Epidermal melanocyte (primary cell): Measurements from ENCODE around the gene SRP54.
"Not testable (repeated sequence)": the region's sequence is repeated elsewhere in the genome, so short reads cannot be mapped to it uniquely, and the experiment has no call there.

Experiments used
- DNase-seq: peaks from one replicate; pipeline ENCODE4 v3.0.0; 2011; ENCODE audit warnings: low spot score; ENCODE audit not compliant: insufficient read length

SRP54 gene

DNA sequence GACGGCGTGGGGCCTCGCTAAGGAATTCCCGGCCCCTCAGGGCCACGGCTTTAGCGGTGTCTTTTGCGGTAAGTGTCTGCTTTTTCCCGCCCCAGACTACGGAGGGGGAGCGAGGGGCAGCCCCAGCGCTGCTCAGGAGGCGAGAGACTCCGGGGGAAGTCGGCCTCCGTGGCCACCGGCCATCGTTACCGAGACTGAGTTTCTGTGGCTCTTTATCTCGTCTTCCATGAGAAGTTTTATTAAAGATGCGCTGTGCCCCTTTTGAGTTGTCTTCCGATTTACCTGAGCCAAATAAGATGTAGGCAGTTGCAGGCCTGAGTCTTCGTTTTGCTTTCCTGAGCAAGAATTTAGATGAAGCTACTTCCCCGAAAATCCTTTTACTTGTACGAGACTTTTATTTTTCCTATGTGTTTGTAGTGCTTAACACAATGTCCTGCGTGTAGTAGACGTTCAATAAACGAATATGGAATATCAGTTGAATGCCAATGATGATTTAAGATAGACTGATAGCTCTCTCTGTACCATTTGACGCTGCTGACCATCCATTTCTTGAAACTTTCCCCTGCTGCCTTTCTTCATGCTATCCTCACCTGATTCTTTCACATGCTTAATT lies 462 bp downstream of the SRP54 start:
- peak; percentile 16 for DNase-seq

- no peak for DNase-seq
Observed at GRCh38 chr14:34983786-34984185, 994 bp downstream of the SRP54 start.

DNA sequence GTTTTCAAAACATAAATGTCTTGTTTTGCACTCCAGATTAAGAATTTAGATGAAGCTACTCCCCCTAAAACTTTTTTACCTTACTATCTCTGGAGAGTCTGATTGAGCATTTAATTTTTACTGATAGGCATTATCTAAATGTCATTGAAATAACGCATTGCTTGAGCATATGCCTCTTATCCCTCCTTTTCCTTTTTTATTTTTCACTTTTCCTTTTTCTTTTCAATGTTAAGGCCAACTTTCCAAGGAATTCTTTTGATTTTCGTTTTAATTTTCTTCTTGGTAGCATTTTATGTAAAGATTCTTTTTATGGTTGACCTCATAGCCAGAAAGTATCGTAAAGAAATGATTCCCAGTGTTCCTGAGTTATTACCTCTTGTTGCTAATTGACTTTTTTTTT lies 2.9 kb downstream of the SRP54 start:
- DNase-seq = no peak

- DNase-seq = no peak
Observed at GRCh38 chr14:34987180-34987579, 4.4 kb downstream of the SRP54 start.

GRCh38 chr14:34989762-34990161 lies 7.0 kb downstream of the SRP54 start:
- no peak for DNase-seq

DNA sequence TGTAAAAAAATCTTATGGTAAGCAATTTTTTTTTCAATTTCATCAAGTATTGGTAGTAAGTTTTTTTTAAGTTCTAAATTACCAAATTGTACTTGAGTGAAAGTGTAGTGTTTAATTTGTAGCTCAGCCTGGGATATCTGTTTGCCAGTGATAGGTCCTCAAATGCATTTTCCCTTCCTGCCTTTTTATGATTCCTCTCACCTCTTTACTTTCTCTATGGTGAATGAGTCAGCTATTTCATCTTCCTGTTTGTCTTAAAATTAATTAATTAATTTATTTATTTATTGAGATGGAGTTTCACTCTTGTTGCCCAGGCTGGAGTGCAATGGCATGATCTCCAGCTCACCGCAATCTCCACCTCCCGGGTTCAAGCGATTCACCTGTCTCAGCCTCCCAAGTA lies 10.6 kb downstream of the SRP54 start:
- DNase-seq = no peak

GRCh38 chr14:34994668-34995067 lies 11.9 kb downstream of the SRP54 start:
- no peak for DNase-seq

GRCh38 chr14:34997762-34998161 lies 15.0 kb downstream of the SRP54 start:
- DNase-seq = no peak

- no peak for DNase-seq
Observed at GRCh38 chr14:34999500-34999899, 16.7 kb downstream of the SRP54 start.

- no peak for DNase-seq
Observed at GRCh38 chr14:35001621-35002020, 18.8 kb downstream of the SRP54 start.

DNA sequence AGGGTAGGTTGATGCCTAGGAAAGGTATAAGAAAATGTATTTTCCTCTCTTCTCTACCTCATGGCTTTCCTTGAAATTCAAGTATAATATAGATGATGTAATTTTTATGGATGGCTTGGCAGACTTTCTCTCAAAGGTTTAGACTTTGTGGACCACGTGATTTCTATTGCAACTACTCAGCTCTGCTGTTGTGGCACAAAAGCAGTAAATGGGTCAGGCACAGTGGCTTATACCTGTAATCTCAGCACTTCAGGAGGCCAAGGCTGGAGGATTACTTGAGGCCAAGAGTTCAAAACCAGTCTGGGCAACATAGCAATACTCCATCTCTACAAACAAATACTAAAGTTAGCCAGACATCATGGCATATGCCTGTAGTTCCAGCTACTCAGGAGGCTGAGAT lies 22.0 kb downstream of the SRP54 start:
- DNase-seq = no peak

GRCh38 chr14:35016568-35016967 lies 33.8 kb downstream of the SRP54 start:
- DNase-seq = no peak

- DNase-seq = no peak
Observed at GRCh38 chr14:35020713-35021112, 37.9 kb downstream of the SRP54 start.

GRCh38 chr14:35028435-35028834 lies 45.6 kb downstream of the SRP54 start:
- no peak for DNase-seq

- DNase-seq = no peak
Observed at GRCh38 chr14:35032562-35032961, 49.8 kb downstream of the SRP54 start.

DNA sequence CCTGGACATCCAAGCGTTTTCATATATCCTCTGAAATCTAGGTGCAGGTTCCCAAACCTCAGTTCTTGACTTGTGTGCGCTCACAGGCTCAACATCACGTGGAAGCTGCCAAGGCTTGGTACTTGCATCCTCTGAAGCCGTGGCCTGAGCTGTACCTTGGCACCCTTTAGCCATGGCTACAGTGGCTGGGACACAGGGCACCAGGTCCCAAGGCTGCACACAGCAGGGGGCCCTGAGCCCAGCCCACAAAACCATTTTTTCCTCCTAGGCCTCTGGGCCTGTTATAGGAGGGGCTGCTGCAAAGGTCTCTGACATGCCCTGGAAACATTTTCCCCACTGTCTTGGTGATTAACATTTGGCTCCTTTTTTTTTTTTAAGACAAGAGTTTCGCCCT lies 51.6 kb downstream of the SRP54 start:
- no peak for DNase-seq

- not testable (repeated sequence) for DNase-seq
Observed at GRCh38 chr14:35034944-35035554, 52.3 kb downstream of the SRP54 start.

- not testable (repeated sequence) for DNase-seq
Observed at GRCh38 chr14:35038312-35038711, 55.5 kb downstream of the SRP54 start.

- DNase-seq = no peak
Observed at GRCh38 chr14:35042632-35043031, 59.8 kb downstream of the SRP54 start.

DNA sequence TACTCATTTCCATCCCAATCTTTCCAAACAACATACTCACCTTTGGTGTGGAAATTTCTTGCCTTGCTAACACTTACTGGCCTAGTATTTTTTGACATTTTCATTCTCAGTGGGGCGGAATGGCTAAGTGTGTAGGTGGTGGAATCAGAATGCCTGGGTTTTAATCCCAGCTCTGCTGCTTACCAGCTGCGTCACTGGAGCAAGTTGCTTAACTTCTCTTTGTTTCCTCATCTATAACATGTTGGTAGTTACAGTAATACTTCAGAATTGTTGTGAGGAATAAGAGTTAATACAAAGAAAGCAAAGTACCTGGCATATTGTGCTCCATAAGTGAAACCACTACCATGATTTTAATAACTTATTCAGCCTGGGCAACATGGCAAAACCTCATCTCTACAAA lies 60.3 kb downstream of the SRP54 start:
- no peak for DNase-seq

DNA sequence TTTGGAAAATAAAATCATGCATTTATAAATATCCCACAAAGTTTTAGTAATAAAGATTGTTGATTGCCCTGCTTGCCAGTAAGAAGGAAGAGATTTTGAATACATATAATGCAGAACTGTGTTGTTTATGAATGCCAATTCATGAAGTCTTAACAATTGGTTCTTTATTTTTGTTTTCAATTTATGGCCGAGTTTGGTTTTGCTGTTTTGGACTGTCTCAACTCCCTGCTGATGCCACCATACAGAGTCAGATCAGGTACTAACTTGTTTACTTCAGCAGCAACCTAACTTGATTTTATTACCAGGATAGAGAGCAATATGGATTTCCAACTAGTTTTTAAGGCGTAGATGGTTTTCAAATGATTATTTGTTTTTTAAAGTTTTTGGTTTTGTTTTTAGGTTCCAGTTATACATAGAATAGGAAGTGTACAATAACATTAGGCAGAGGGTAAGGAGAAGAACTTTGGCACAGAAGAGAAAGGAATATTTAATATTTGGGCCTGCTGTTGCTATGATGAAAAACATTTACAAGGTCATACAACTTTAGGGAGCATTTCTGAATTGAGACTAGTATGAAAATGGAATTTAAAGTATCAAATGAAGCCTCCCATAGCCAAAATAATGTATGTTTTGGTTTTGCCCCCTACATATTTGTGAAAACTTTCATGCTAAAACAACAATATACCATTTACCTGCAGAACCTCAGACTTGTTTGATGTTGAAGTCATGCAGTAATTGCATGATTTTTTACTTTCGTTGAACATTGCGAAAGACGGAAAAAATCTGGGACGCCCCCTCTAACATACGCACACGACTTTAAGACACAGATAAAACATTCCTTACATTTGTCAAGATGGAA lies 62.4 kb downstream of the SRP54 start:
- DNase-seq = peak; percentile 53

DNA sequence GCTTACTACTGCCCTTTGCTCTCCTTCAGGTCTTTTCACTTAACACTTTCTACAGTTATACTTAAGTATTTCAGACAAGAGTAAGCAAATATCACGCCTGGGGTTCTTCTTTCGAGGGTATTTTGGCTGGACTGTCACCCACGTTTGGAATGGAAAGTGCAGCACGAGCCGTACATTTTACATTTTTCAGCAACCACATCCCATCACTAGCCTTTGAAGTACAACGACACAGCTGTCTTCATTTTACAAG lies 62.9 kb downstream of the SRP54 start:
- no peak for DNase-seq
